Activated T-helper 17 cell treated with anti-CD3 and anti-CD28 coated beads, Interleukin-2, amount 50 U/mL, for 72 hours (primary cell): ENCODE data around the gene CAMK1. TPM values are rescaled to one million over a fixed set of nuclear protein-coding genes. Genes with fewer than 3 reads are reported as not detected.

Experiments
- total RNA-seq, 2 donors: library from RNA; stranded (reverse); gene quantifications; one replicate each; pipeline ENCODE4 v1.2.3, GENCODE V29; 2022

The CAMK1 gene
- total RNA-seq, 2 donors from 2014 or later: 23.9 to 75.4 TPM

Other genes starting within 250 kb of the CAMK1 start
- gene LHFPL4, start 216.1 kb downstream of the CAMK1 start, total RNA-seq: not detected
- 10 to 100 TPM; 49.7 to 54.8 TPM for gene MTMR14, start 120.4 kb downstream of the CAMK1 start, total RNA-seq
- gene CPNE9, start 66.1 kb downstream of the CAMK1 start, total RNA-seq: under 1 TPM; 0.32 to 0.54 TPM
- gene BRPF1, start 38.2 kb downstream of the CAMK1 start, total RNA-seq: 10 to 100 TPM; 22.7 to 31.0 TPM
- 10 to 100 TPM; 37.4 to 52.3 TPM for gene OGG1, start 20.0 kb downstream of the CAMK1 start, total RNA-seq
- gene TADA3, start 22.5 kb upstream of the CAMK1 start, total RNA-seq: 10 to 100 TPM; 77.8 to 81.9 TPM
- 100 to 1,000 TPM; 159 to 291 TPM for gene ARPC4, start 23.1 kb upstream of the CAMK1 start, total RNA-seq
- gene TTLL3, start 40.3 kb upstream of the CAMK1 start, total RNA-seq: 100 to 1,000 TPM in 1 of 2 donors, 10 to 100 TPM in 1; 55.9 to 123 TPM
- gene RPUSD3, start 74.1 kb upstream of the CAMK1 start, total RNA-seq: 10 to 100 TPM; 65.9 to 66.9 TPM
- under 1 TPM in 1 of 2 donors, not detected in 1; 0.42 TPM for gene CIDEC, start 110.3 kb upstream of the CAMK1 start, total RNA-seq
- 10 to 100 TPM; 22.8 to 32.0 TPM for gene JAGN1, start 120.7 kb upstream of the CAMK1 start, total RNA-seq
- gene IL17RE, start 132.9 kb upstream of the CAMK1 start, total RNA-seq: 10 to 100 TPM in 1 of 2 donors, 1 to 10 TPM in 1; 5.9 to 20.1 TPM
- gene IL17RC, start 147.2 kb upstream of the CAMK1 start, total RNA-seq: 1 to 10 TPM; 1.2 to 3.5 TPM
- 10 to 100 TPM; 14.2 to 36.7 TPM for gene CRELD1, start 163.9 kb upstream of the CAMK1 start, total RNA-seq
- 1 to 10 TPM; 3.2 to 9.1 TPM for gene PRRT3, start 182.5 kb upstream of the CAMK1 start, total RNA-seq
- 10 to 100 TPM; 50.3 to 59.7 TPM for gene EMC3, start 216.9 kb upstream of the CAMK1 start, total RNA-seq